ENCODE results near the gene CD163. TPM values are rescaled to one million over a fixed set of nuclear protein-coding genes. Genes with fewer than 3 reads are reported as not detected.
"Not testable (repeated sequence)": the region's sequence is repeated elsewhere in the genome, so short reads cannot be mapped to it uniquely, and the experiment has no call there.

Gene CD163
- total RNA-seq, 1 donor from 2014 or later: not detected

DNA sequence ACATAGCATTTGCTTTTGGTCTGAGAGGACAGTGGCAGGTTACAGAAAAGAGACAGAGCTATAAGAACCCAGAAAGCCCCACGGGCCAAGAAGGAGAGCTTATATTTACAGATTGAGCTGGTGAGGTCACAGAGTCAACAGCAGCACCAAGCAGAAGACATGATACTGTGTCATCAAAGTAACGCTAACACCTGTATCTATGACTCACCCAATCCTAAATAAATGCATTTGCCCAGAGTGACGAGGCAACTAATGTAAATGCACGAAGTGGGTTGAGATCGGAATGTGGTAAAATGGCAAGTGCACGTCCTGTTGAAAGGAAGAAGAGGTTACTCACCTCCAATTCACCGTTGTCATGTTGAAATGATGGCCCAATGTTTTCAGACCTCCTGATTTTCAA, 52.9 kb downstream of the CD163 start:
- intact Hi-C loops (cut with micrococcal nuclease): no loop called here

DNA sequence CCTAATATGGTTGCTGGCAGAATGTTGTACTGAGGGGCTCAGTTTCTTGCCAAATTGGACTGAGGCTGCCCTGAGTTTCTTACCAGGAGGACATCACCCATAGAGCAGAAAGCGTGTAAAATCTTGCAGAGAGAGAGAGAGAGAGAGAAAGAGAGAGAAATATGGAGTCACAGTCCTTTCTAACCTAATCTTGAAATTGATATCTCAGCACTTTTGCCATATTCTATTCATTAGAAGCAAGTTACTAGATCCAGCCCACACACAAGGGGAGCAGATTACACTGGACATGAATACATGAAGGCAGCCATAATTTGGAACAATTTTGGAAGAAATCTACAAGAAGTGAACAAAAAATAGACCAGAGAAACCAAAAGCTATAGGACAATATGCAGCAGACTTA, 55.5 kb downstream of the CD163 start:
- intact Hi-C loops (cut with micrococcal nuclease): no loop called here

DNA sequence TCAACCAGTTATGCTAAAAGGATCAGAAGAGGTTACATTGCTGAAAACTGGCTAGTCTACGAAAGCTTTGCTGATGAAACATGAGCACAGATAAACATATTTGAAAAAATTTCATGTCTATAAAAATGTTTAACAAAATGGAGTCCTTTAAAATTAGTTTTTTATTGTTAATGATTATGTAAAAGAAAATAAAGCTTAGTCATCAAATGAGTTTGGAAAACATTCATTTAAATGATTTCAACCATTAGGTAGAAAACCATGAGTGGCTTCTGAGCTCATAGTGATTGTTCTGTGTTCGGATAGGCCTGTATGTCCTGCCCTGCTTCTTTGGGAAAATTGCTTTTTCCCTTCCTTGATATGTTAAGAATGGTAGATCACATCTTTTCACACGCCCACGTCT, 59.0 kb downstream of the CD163 start:
- intact Hi-C loops (cut with micrococcal nuclease): no loop called here

DNA sequence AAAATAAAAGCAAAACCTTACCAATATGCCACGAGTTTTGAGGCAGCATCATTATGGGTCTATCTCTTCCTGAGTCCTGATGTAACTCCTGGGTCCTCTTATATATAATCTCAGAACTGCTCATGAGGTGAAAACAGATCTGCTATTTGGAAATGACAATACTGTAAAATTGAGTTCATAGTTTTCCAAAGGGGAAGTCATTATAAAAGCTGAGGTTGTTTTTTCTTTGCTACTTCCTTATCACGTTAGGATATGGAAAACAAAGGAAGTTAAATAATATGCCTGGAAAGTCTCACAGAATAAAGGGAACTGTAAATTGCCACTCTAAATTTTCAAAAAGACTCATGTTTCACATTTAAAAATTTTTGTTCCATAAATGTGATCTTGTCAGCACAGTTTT, 59.5 kb downstream of the CD163 start, which contains the start of gene CD163L1:
Gene CD163L1 (minus strand): TSS at position 78 of the 400 bp plus-strand sequence. CDS start 26 bp downstream, at position 52.
- intact Hi-C loops (cut with micrococcal nuclease): no loop called here

DNA sequence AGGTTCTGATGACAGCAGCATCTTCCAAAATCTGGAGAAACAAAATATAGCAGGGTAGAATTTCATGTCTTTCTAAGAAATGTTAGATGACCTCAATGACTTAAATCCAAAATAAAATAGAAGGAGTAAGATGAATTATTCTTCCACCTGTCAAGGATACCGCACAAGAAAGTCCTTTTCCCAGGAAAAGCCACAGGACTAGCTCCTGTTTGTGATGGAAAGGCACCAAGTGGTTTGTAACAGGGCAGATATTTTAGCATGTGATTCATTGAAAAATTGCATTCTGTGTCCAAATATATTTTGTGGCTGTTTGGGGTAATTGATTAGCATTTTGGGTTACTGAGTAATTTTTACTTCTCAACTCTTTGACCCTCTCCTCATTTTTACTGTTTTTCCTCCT, 62.4 kb downstream of the CD163 start:
- intact Hi-C loops (cut with micrococcal nuclease): no loop called here

DNA sequence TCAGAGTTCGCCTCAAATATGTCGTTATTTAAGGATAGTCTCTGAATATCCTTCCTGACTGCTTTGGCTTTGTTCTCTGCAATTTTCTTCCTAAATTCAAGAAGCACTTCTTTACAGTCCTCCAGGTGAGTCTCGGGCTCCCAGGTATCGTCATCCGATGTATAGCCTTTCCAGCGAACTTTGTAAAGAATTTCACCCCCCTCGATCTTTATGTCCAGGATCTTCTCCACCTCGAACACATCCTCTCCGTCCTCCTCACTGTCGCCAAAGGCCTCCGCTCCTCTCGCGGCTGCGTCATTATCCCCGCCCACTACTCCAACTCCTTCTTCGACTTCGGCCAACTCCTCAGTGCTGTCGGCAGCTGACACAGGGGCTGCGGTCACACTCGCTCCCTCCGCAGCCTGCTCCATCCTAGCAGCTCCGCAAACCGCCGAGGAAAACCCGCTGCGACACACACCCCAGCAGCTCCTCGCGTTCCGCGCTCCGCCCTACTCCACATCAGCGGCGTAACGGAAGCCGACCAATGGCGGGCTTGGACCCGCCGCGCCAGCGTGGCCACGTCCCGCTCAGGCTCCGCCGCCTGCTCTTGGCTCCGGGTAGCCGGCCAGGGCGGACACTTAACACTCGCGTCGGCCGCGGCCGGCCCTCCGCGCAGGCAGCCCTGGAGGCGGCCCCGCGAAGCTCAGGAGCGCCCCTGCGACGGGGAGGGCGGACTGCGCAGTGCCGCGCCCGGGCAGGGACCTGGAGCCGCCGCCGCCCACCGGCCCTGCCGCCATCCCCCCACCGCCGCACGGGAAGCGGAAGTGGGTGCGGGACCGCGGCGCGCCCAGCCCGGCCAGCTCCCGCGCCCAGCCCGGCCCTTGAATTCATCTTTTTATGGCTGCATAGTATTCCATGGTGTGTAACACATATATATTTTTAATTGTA, 63.7 kb downstream of the CD163 start:
- intact Hi-C loops (cut with micrococcal nuclease): no loop called here

DNA sequence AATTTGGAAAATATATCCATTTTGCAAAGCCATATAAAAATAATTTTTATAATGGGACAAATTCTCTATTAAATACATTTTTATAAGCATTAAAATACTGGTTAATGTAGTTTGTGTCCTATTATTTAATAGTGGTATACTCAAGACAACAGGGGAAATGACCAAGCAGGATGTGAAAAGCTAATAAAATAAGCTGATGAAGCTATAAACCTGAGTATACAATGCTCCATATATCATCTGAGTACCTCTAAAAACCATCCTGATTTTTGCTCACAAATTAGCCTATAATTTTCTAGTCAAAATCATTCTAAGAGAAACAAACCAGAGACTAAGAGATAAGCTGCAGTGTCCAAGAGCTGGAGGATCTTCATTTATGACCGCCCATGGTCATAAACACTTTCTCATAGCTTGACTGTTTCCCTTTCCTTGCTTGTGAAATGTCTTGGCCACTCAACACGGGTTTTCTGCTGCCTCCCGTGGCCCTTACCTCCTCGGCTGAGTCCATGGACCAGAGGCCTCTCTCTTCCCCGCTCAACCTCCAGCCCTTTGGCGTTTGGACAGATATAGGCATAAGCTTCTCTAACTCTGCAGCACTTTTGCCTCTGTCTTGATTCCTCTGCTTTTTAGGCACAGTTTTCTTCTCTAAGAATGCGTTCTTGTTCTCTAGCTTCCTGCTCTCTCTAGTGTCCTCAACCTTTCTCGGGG, 65.1 kb downstream of the CD163 start:
- intact Hi-C loops (cut with micrococcal nuclease): not testable (repeated sequence)

DNA sequence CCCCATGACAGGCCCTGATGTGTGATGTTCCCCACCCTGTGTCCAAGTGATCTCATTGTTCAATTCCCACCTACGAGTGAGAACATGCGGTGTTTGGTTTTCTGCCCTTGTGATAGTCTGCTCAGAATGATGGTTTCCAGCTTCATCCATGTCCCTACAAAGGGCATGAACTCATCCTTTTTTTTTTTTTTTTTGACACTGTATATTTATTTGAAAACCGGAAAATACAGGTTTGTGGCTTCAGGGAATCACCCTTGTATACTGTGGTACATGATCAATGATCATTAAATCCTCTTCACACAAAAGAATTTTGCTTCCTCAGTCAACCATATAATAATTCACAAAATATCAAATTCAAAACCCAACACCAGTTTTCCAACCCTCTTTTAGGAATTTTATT, 66.1 kb downstream of the CD163 start:
- intact Hi-C loops (cut with micrococcal nuclease): not testable (repeated sequence)

DNA sequence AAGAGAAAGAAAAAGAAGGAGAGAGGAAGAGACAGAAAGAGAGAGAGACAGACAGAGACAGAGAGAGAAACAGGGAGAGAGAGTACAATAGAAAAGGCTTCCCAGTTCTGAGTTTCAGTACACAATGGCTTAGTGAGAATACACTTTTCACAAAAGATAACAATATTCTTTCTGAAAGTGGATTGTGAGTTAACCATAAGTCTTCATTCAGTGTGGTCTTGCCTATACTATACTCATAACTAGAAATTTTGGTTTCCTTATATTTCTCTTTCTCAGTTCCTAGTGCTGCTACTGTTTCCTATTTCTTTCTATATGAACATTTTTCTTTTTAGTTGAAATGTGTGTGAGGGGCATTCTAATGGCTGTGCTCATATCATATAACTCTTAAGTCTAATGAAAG, 68.9 kb downstream of the CD163 start:
- intact Hi-C loops (cut with micrococcal nuclease): no loop called here

DNA sequence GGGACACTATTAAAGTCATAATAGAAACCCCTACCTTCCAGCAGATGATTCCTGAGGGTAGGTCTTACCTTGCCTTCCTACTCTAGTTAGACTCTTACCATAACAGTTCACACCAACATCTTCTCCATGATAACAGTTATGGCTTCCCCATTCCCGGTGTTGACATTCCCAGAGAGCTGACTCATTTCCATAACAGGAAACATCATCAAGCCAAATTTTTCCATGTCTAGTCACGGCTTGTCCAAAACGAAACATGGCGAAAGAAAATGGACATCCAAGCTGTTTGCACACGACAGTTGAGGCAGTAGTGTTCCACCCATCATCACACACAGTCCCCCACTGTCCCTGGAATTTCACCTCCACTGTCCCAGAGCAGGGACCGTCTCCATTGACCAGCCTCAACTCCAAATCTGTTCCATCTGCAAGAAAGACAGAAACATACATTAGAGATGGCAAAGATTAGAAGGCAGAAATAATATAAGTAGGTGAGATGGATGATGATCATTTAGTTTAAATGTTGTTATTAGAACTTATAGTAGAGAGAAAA, 70.2 kb downstream of the CD163 start:
- intact Hi-C loops (cut with micrococcal nuclease): no loop called here

DNA sequence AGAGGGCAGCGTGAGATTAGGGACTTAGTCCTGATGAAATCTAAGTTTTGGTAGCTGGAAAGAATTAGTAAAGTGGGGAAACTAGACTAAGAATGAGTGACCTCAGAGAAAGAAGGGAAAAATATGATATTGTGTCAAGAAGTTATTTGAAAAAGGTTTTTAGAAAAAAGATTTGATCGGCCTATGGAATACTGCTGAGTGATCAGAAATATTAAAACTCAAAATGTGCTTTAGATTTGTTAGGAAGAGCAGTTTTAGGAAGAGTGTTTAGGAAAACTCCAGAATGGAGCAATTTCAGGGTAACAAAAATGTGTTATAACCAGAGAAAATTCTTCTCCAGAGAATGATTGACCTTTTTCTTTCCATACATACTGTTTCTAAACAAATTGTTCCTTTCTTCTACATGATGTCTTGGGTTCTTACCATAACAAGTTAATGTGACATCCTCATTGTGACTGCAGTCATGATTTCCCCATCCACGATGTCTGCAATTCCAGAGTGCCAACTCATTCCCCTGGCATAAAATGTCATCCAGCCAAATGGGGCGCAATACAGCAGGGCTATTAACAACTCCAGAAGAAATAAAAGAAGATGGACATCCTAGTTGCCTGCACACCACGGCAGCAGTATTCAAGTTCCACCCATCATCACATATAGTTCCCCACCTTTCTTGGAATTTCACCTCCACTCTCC, 71.4 kb downstream of the CD163 start:
- intact Hi-C loops (cut with micrococcal nuclease): no loop called here

Other genes starting within 250 kb of the CD163 start
- gene ACSM4, start 199.7 kb downstream of the CD163 start, total RNA-seq: not detected in 2 replicates
- gene CD163L1, start 59.6 kb downstream of the CD163 start, total RNA-seq: not detected in 2 replicates
- not detected in 2 replicates for gene APOBEC1, start 162.1 kb upstream of the CD163 start, total RNA-seq
- not detected in 2 replicates for gene GDF3, start 192.0 kb upstream of the CD163 start, total RNA-seq
- not detected in 2 replicates for gene DPPA3, start 207.7 kb upstream of the CD163 start, total RNA-seq
- not detected in 2 replicates for gene CLEC4C, start 243.6 kb upstream of the CD163 start, total RNA-seq

All from T-helper 1 cell treated with Interleukin-12 subunit alpha and Interleukin-12 subunit beta and Interleukin-4 antibody, amounts not matched to agents 30 ng/mL and 1 ng/mL, for 36 hours (primary cell).